ENCODE measurements around the gene PTPRK. TPM values are rescaled to one million over a fixed set of nuclear protein-coding genes. Genes with fewer than 3 reads are reported as not detected.

PTPRK gene
- total RNA-seq, 2 experiments from 2014 or later: not detected

- no peak overlapping the region for H2AFZ ChIP-seq (ENCODE audit: low read length)
- BruUV-seq (replicated peaks): no TSS peak
- CTCF ChIA-PET (ENCODE audit: unreplicated experiment): no interaction called here
- no peak for DNase-seq (ENCODE audit: low spot score)
- H3K79me2 ChIP-seq (ENCODE audit: insufficient read depth, low read depth, low read length): no peaks in the 10 kb centered on the region
- no peaks in the 10 kb centered on the region for H3K9me3 ChIP-seq (ENCODE audit: low read length)
- no peak overlapping the region for H3K4me3 ChIP-seq (ENCODE audit: low read depth, low read length, poor library complexity, severe bottlenecking)
- POLR2A ChIA-PET: interaction anchor here (0.6 kb wide), 1 partner anchor 41 kb away, joined by 3 read pairs; no protein-coding TSS in a partner anchor
- TF ChIP-seq EZH2phosphoT487 (IDR thresholded peaks at IDR 0.05; ENCODE audit: borderline replicate concordance, low read depth, low read length): no peak
- TF ChIP-seq, protein P1, sequence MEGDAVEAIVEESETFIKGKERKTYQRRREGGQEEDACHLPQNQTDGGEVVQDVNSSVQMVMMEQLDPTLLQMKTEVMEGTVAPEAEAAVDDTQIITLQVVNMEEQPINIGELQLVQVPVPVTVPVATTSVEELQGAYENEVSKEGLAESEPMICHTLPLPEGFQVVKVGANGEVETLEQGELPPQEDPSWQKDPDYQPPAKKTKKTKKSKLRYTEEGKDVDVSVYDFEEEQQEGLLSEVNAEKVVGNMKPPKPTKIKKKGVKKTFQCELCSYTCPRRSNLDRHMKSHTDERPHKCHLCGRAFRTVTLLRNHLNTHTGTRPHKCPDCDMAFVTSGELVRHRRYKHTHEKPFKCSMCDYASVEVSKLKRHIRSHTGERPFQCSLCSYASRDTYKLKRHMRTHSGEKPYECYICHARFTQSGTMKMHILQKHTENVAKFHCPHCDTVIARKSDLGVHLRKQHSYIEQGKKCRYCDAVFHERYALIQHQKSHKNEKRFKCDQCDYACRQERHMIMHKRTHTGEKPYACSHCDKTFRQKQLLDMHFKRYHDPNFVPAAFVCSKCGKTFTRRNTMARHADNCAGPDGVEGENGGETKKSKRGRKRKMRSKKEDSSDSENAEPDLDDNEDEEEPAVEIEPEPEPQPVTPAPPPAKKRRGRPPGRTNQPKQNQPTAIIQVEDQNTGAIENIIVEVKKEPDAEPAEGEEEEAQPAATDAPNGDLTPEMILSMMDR (conservative IDR thresholded peaks at IDR 0.05; ENCODE audit: low read length): no peak
- no peaks in the 10 kb centered on the region for H3K4me1 ChIP-seq (ENCODE audit: insufficient read depth, low read length, poor library complexity, severe bottlenecking)
- H3K9me2 ChIP-seq (ENCODE audit: insufficient read depth, low read length): no peaks in the 10 kb centered on the region
- H3K27ac ChIP-seq (ENCODE audit: low read depth, low read length, poor library complexity, severe bottlenecking): no peak overlapping the region
- no peaks in the 10 kb centered on the region for H3K36me3 ChIP-seq (ENCODE audit: insufficient read depth, low read length)
- intact Hi-C loops (cut with micrococcal nuclease; ENCODE audit: unreplicated experiment): no loop called here
- H3K4me2 ChIP-seq (ENCODE audit: low read length): no peak overlapping the region
- H4K20me1 ChIP-seq (ENCODE audit: insufficient read depth, low read length): no peaks in the 10 kb centered on the region
Observed at GRCh38 chr6:128456510-128457230, 63.7 kb downstream of the PTPRK start.

GRCh38 chr6:128455959-128456358 lies 64.4 kb downstream of the PTPRK start:
- DNase-seq (ENCODE audit: low spot score): no peak
- Histone ChIP-seq H3K4me1 (ENCODE audit: insufficient read depth, low read length, poor library complexity, severe bottlenecking) (no peaks in the 10 kb centered on the region), H3K27ac (ENCODE audit: low read depth, low read length, poor library complexity, severe bottlenecking) (no peak overlapping the region), H3K36me3 (ENCODE audit: insufficient read depth, low read length) (no peaks in the 10 kb centered on the region), H2AFZ (ENCODE audit: low read length) (no peak overlapping the region), H3K79me2 (ENCODE audit: insufficient read depth, low read depth, low read length) (no peaks in the 10 kb centered on the region), H3K4me2 (ENCODE audit: low read length) (no peak overlapping the region), H3K4me3 (ENCODE audit: low read depth, low read length, poor library complexity, severe bottlenecking) (no peak overlapping the region), H3K9me3 (ENCODE audit: low read length) (no peaks in the 10 kb centered on the region), H4K20me1 (ENCODE audit: insufficient read depth, low read length) (no peaks in the 10 kb centered on the region), H3K9me2 (ENCODE audit: insufficient read depth, low read length) (no peaks in the 10 kb centered on the region)
- POLR2A ChIA-PET: no interaction called here
- BruUV-seq (replicated peaks): no TSS peak
- TF ChIP-seq, protein P1 (conservative IDR thresholded peaks at IDR 0.05; ENCODE audit: low read length): no peak
- no peak for TF ChIP-seq EZH2phosphoT487 (IDR thresholded peaks at IDR 0.05; ENCODE audit: borderline replicate concordance, low read depth, low read length)
- intact Hi-C loops (cut with micrococcal nuclease; ENCODE audit: unreplicated experiment): no loop called here
- CTCF ChIA-PET (ENCODE audit: unreplicated experiment): no interaction called here

DNA sequence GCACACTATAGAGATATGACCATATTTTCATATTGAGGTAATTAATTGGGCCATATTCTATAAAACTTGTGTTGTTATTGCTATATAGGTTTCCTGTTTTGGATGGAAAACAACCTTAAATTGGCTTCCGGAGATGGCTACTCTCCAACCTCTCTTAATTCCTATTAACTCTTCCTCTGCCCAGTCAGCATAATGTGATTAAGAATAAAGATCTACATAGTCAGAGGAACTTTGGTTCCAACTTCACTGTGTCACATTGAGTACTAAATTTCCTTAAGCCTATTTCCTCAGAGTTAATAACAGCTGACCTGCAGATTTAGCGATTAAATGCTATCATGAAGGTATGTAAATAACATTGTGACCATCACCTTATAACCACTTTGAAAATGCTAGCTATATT lies 67.7 kb downstream of the PTPRK start:
- no peak overlapping the region for H3K27ac ChIP-seq (ENCODE audit: low read depth, low read length, poor library complexity, severe bottlenecking)
- no peak overlapping the region for H3K4me3 ChIP-seq (ENCODE audit: low read depth, low read length, poor library complexity, severe bottlenecking)
- no peaks in the 10 kb centered on the region for H3K9me3 ChIP-seq (ENCODE audit: low read length)
- H3K9me2 ChIP-seq (ENCODE audit: insufficient read depth, low read length): no peaks in the 10 kb centered on the region
- no TSS peak for BruUV-seq (replicated peaks)
- CTCF ChIA-PET (ENCODE audit: unreplicated experiment): no interaction called here
- no peaks in the 10 kb centered on the region for H4K20me1 ChIP-seq (ENCODE audit: insufficient read depth, low read length)
- no peak overlapping the region for H3K4me2 ChIP-seq (ENCODE audit: low read length)
- intact Hi-C loops (cut with micrococcal nuclease; ENCODE audit: unreplicated experiment): no loop called here
- H3K4me1 ChIP-seq (ENCODE audit: insufficient read depth, low read length, poor library complexity, severe bottlenecking): no peaks in the 10 kb centered on the region
- H2AFZ ChIP-seq (ENCODE audit: low read length): no peak overlapping the region
- POLR2A ChIA-PET: interaction anchor here (0.6 to 1.0 kb wide), 2 partner anchors 26 to 115 kb away, joined by 3 read pairs; no protein-coding TSS in a partner anchor
- no peaks in the 10 kb centered on the region for H3K36me3 ChIP-seq (ENCODE audit: insufficient read depth, low read length)
- DNase-seq (ENCODE audit: low spot score): no peak
- no peaks in the 10 kb centered on the region for H3K79me2 ChIP-seq (ENCODE audit: insufficient read depth, low read depth, low read length)
- TF ChIP-seq, protein P1 (conservative IDR thresholded peaks at IDR 0.05; ENCODE audit: low read length): no peak
- TF ChIP-seq EZH2phosphoT487 (IDR thresholded peaks at IDR 0.05; ENCODE audit: borderline replicate concordance, low read depth, low read length): no peak
